HG03342 (cell line): ENCODE results near the gene ARHGEF28.

Experiments used
- ATAC-seq: cut with Tn5 transposase; IDR thresholded peaks from one replicate; pipeline ENCODE4 v1.9.1; 2021; ENCODE audit warnings: mild to moderate bottlenecking, moderate library complexity; ENCODE audit not compliant: unreplicated experiment

ARHGEF28 gene

GRCh38 chr5:73895471-73895870, 269.5 kb downstream of the ARHGEF28 start:
- no peak for ATAC-seq

GRCh38 chr5:73896097-73896496, 270.1 kb downstream of the ARHGEF28 start:
- no peak for ATAC-seq

- ATAC-seq = no peak
Observed at GRCh38 chr5:73896668-73897067, 270.7 kb downstream of the ARHGEF28 start.

GRCh38 chr5:73897893-73898292, 271.9 kb downstream of the ARHGEF28 start:
- no peak for ATAC-seq

- peak; percentile 70 for ATAC-seq
Observed at GRCh38 chr5:73899055-73899454, 273.1 kb downstream of the ARHGEF28 start.

GRCh38 chr5:73899916-73900315, 273.9 kb downstream of the ARHGEF28 start:
- ATAC-seq = no peak

GRCh38 chr5:73900566-73900965, 274.6 kb downstream of the ARHGEF28 start:
- no peak for ATAC-seq

- ATAC-seq = no peak
Observed at GRCh38 chr5:73901043-73901442, 275.0 kb downstream of the ARHGEF28 start.

GRCh38 chr5:73901455-73901854, 275.5 kb downstream of the ARHGEF28 start:
- no peak for ATAC-seq

GRCh38 chr5:73902327-73903051, 276.5 kb downstream of the ARHGEF28 start:
- ATAC-seq = no peak

GRCh38 chr5:73903169-73903568, 277.2 kb downstream of the ARHGEF28 start:
- no peak for ATAC-seq

- no peak for ATAC-seq
Observed at GRCh38 chr5:73906277-73906676, 280.3 kb downstream of the ARHGEF28 start.

- no peak for ATAC-seq
Observed at GRCh38 chr5:73907164-73907563, 281.2 kb downstream of the ARHGEF28 start.

- ATAC-seq = no peak
Observed at GRCh38 chr5:73908395-73908794, 282.4 kb downstream of the ARHGEF28 start.

- no peak for ATAC-seq
Observed at GRCh38 chr5:73908846-73909245, 282.9 kb downstream of the ARHGEF28 start.

GRCh38 chr5:73909474-73909873, 283.5 kb downstream of the ARHGEF28 start:
- no peak for ATAC-seq

- ATAC-seq = no peak
Observed at GRCh38 chr5:73911761-73912393, 285.9 kb downstream of the ARHGEF28 start.

GRCh38 chr5:73912821-73913271, 286.9 kb downstream of the ARHGEF28 start:
- ATAC-seq = no peak

GRCh38 chr5:73913971-73914370, 288.0 kb downstream of the ARHGEF28 start:
- no peak for ATAC-seq

- no peak for ATAC-seq
Observed at GRCh38 chr5:73915345-73915744, 289.3 kb downstream of the ARHGEF28 start.

GRCh38 chr5:73917433-73917832, 291.4 kb downstream of the ARHGEF28 start:
- no peak for ATAC-seq

GRCh38 chr5:73917891-73918290, 291.9 kb downstream of the ARHGEF28 start:
- no peak for ATAC-seq
